ENCODE measurements around the gene SHBG.
"Not testable (repeated sequence)": the region's sequence is repeated elsewhere in the genome, so short reads cannot be mapped to it uniquely, and the experiment has no call there.

Gene SHBG

DNA sequence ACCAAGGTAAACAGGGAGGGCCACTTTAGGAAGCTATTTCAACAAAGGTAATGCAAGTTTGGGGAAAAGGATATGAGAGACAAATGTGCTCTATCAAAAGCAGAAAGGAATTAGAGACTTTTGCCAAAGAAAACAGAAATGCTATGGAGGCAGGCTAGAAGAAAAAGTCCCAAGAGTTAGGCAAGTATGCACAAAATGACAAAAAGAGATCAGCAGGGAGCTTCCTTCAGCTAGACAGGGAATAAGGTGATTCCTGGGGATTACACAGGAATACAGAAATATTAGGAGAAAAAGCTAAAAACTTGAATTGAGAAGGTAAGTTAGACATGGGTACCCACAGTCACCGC, 17.7 kb upstream of the SHBG start:
- DNase-seq (ENCODE audit: low read depth) = no peak

DNA sequence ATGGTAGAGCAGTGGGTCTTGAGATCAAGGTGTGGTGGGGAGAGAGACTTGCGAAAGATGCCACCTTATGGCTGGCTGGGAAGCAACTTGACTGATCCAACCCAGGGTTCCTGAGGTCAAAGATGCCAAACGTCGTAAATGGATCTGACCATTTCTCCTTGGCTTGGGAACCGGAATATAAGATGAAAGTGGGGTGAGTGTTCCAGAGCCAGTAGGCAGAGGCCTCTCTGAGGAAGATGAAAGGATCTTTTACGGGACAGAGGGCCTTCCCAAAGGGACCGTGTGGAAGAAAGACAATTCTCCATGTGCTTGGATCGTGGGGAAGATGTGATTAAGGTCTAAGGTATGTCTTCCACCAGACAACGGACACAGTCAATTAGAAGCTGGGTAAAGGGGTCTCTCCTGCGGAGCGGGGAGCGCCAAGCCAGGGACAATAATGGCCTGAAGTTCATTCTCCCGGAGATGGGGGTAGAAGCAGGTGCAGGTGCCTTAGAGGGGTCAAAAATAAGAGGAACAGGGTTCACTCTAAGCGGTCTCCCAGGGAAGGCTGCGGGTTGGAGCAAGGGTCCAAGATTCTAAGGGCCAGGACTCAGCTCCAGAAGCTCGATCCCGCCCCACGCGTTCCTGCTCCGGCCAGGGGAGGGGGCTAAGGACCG, 16.0 kb upstream of the SHBG start:
- DNase-seq (ENCODE audit: low read depth) = peak; percentile 14

DNA sequence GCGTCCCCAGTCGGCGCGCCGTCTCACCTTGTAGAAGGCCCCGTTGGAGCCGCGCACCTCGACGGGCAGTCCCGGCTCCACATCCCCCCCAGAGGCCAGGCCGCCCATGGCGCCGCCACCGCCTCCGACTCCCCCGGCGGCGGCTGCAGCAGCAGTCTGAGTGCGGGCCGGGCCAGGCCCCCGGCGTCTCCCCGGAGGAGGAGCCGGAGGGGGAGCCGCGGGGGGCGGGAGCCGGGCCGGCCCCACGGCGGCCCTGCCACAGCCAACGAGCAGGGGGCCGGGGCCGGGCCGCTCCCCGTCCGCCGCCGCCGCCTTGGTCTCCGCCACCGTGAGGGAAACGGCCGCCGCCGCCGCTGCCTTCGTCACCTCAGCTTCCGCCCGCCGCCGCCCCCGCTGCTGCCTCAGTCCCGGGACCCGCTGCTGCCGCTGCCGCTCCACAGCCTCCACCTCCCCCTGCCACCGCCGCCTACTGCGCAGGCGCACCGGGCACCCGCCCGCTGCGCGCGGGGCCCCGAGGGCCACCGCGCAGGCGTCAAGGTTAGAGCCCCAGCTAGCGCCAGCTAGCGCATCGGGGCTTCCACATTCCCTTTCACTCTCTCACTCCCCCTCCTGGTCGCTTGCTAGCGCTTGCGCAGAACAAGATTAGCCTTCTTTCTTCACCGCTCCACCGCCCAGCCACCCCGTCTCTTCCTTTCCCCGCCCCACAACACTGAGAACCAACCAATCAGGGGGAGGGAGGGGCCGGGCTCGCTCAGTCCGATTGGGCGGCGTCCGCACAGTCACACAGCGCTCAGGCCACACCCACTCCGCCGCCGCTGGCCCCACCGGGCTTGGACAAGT, 15.3 kb upstream of the SHBG start, which contains the start of gene FXR2:
FXR2 (minus strand) TSS at position 473 of the 840 bp plus-strand sequence; CDS start at position 108, 365 bp downstream.
- peak; percentile 100 for DNase-seq (ENCODE audit: low read depth)

DNA sequence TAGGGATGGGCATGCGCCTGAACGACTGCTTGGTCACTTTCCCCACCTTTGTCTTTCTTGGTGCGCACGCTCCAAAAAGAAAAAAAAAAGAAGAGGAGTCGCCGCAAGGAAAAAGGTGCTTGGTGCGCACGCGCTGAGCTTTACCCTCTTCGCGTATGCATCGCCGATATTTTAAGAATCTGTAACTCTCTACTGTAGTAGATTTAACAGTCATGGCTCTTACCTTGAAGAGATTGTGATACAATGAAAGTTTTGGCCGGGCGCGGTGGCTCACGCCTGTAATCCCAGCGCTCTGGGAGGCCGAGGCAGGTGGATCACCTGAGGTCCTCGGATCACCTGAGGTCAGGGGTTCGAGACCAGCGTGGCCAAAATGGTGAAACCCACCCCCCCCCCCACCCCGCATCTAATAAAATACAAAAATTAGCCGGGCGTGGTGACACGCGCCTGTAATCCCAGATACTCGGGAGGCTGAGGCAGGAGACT, 14.6 kb upstream of the SHBG start:
- no peak for DNase-seq (ENCODE audit: low read depth)

DNA sequence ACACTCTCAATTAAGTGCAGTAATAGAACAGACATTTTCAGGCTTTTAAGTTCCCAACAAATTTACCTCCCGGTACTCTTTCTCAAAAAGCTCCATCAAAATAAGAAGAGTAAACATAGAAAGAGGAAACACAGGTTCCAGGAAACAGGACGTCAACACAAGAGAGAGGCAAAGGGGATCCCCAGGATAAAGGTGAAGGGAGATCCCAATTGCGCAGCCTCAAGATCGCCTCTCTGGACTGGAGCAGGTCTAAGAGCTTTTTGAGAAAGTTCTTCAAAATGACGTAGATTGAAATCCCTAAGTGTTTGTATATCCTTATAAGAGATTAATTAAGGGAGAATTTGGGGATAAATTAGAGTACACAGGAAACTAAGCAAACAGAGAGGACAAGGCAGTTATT, 11.3 kb upstream of the SHBG start:
- DNase-seq (ENCODE audit: low read depth) = no peak

DNA sequence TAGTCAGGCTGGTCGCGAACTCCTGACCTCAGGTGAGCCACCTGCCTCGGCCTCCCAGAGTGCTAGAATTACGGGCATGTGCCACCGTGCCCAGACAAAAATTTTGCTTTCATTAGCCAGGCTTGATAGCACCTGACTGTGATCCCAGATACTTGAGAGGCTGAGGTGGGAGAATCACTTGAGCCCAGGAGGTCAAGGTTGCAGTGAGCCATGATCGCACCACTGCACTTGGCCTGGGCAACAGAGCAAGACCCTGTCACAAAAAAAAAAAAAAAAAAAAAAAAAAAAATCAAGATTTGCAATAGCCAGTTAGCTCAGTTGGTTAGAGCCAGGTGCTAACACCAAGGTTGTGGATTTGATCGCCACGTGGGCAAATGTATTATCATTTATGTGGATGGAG, 9.1 kb upstream of the SHBG start:
- DNase-seq (ENCODE audit: low read depth) = no peak

DNA sequence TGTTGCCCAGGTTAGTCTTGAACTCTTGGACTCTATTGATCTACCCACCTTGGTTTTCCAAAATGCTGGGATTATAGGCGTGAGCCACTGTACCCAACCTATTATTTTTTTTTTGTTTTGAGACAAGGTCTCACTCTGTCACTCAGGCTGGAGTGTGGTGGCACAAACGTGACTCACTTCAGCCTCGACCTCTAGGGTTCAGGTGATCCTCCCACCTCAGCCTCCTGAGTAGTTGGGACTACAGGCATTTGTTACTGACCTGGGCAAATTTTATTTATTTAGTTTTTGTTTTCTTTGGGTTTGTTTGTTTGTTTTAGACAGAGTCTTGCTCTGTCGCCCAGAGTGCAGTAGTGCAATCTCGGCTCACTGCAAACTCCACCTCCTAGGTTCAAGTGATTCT, 6.3 kb upstream of the SHBG start:
- no peak for DNase-seq (ENCODE audit: low read depth)

DNA sequence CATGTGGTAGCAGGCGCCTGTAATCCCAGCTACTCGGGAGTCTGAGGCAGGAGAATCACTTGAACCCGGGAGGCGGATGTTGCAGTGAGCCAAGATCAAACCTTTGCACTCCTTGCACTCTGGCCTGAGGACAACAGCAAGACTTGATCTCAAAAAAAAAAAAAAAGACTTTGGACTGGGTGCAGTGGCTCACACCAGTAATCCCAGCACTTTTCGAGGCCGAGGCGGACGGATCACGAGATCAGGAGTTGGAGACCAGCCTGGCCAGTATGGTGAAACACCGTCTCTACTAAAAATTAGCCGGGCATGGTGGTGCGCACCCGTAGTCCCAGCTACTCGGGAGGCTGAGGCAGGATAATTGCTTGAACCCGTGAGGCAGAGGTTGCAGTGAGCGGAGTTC, 4.2 kb upstream of the SHBG start:
- DNase-seq (ENCODE audit: low read depth) = not testable (repeated sequence)

DNA sequence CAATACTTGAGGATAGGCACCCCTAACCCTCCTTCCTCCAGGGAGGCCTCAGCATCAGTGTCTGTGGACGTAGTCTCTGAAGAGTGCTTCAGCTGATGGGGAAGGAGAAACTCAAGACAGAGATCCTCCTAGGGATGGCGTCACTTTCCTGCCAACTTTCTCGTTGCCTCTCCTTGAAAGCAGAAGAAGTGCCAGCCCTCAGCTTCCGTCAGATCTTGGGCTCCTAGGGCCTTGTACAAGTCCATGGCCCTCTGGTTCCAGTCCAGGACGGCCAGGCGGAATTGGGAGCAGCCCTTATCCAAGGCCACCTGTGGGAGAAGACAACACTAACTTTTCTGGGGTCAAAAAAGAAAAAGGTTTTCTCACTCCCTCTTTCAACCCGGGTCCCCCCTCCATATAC, 3.6 kb upstream of the SHBG start:
- no peak for DNase-seq (ENCODE audit: low read depth)

DNA sequence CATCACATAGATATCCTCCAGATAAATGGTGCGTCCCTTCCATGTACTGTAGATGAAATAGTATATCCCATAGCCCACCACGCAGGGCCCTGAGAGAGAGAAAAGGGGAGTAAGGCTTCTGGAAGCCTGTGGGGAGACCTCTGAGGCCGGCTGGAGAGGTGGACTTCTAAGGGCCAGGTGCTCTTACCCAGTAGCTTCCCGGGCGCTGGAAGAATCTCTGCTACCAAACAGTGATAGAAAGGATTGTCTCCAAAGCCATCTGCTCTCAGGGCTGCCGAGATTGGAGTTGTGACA, 3.0 kb upstream of the SHBG start:
- DNase-seq (ENCODE audit: low read depth) = peak; percentile 11

DNA sequence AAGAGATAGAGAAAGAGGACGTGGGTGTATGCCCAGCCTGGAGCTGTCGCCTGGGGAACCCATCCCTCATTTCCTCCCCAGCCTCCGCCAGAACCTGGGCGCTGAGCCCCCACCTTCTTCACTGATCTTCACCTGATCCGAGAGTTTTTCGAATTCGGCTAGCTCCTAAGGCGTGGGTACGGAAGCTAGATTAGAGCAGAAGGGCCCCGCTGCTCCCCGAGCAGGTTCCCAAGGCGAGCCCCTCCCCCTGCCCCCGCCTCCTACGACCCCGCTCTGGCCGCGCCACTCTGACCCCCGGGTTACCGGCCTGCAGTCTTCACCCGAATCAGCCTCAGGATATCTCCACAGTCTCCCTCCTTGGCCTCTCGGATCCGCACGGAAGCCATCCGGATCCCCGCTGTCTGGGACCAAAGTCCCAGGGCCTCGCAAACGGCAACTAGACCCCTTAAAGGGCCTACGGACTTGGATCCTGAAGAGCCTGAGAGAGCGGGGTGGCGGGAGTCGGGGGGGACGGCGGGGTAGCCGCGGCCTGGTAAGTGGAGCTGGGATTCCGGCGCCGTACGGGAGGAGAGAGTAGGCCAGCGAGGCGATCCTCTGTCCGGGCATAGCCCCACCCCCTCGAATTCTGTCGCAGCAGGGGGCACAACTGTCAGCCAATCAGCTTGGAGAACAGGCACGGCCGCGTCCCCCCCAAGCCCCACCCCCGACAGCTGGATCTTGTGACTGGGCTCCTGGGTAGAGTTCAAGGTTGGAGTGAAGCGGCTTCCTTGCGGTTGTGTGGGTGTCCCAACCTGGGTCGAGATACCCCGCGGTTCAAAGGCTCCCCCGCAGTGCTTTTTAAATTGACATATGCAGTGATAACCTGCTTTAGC, 2.4 kb upstream of the SHBG start, which contains the start of gene SAT2:
SAT2 (minus strand) TSS at position 572 of the 872 bp plus-strand sequence; CDS start at position 386, 186 bp downstream.
- peak; percentile 93 for DNase-seq (ENCODE audit: low read depth)

DNA sequence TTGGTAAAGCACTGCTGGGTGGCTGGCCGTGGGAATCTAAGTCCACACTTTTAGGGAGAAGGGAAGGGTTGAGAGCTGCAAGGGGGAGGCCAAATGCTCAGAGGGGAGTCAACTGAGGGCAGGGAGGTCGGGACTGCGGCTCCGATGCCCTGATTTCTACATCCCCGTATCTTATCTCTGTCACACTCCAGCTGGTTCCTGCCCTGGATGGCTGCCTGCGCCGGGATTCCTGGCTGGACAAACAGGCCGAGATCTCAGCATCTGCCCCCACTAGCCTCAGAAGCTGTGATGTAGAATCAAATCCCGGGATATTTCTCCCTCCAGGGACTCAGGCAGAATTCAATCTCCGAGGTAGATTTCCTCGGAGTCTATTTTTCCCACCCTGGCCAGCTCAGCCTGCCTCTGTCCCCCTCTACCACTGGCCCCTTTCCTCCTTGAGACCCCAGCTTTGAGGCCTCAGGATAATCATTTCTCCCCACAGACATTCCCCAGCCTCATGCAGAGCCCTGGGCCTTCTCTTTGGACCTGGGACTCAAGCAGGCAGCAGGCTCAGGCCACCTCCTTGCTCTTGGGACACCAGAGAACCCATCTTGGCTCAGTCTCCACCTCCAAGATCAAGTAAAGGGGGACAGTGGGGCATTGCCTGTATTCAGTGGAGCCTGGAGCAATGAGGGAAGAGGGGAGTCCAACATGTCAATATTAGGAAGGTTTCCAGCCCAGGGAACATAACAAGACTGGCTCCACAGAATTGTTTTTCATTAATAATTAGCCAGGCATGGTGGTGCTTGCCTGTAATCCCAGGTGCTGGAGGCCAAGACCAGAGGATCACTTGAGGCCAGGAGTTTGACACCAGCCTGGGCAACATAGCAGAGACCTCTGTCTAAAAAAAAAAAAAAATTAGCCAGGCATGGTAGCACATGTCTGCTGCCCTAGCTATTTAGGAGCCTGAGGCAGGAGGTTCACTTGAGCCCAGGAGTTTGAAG, 1.8 kb downstream of the SHBG start:
- DNase-seq (ENCODE audit: low read depth) = no peak

DNA sequence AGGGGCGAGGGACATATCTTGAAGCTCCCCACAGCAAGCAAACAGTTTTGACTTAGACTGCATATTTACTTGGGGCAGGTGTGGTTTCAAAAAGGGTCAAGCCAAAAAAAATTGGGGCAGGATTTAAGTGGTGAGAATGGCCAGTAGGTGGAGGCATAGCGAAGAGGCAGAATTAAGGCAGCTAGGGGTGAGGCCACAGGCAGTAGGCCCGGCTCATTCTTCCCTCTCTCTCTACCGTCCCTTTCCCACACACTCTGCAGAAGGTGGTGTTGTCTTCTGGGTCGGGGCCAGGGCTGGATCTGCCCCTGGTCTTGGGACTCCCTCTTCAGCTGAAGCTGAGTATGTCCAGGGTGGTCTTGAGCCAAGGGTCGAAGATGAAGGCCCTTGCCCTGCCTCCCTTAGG, 2.6 kb downstream of the SHBG start:
- peak; percentile 15 for DNase-seq (ENCODE audit: low read depth)

DNA sequence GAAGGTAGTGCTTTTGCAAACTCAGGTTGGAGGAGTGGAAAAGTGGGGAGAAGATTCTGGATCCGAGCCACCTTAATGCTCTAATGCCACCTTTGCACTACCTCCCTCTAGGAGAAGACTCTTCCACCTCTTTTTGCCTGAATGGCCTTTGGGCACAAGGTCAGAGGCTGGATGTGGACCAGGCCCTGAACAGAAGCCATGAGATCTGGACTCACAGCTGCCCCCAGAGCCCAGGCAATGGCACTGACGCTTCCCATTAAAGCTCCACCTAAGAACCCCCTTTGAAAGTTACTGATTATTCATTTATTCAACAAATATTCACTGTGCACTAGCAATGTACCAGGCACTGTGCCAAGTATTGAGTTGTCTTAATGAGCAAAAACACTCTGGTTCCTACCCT, 3.2 kb downstream of the SHBG start:
- no peak for DNase-seq (ENCODE audit: low read depth)

DNA sequence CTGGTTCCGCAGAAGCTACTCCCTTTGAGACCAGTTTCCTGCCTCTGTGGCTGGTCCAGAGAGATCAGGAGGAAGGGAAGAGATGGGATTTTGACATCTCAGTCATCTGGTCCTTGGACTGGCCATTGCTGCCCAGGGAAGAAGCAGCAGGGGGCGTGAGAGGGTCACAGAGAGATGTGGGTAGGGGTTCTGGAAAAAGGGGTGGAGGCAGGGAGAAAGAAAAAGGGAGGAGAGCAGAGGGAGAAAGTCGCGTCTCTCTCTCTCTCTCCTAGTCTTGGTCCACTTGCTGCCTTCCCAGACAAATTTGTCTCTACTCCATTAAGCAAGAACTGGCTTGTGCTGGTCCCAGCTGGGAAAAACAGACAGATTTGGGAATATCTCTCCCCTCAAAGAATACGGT, 4.4 kb downstream of the SHBG start:
- no peak for DNase-seq (ENCODE audit: low read depth)

DNA sequence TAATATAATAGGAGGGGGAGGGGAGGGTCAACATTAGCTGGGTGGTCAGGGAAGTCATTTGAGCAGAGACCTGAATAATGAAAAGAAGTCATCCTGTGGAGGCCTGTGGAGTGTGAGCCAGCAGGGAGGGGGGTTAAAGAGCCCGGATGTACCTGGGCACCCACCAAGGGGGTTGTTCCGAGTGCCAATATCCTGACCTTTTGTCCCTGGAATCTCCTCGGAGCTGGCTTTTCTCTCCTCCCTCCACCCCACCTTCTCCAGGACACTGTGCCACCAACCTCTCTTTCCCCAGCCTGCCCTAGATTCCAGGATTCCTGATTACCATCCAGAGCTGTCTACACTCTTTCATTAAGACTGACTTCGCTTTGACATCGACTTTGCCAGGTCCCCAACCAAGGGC, 6.2 kb downstream of the SHBG start:
- no peak for DNase-seq (ENCODE audit: low read depth)

DNA sequence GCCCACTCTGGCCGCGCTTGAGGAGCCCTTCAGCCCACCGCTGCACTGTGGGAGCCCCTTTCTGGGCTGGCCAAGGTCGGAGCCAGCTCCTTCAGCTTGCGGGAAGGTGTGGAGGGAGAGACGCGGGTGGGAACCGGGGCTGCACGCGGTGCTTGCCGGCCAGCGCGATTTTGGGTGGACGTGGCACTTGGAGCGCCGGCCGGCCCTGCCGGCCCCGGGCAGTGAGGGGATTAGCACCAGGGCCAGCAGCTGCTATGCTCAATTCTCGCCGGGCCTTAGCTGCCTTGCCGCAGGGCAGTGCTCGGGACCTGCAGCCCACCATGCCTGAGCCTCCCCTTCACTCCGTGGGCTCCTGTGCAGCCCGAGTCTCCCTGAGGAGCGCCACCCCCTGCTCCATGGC, 10.8 kb downstream of the SHBG start:
- no peak for DNase-seq (ENCODE audit: low read depth)

DNA sequence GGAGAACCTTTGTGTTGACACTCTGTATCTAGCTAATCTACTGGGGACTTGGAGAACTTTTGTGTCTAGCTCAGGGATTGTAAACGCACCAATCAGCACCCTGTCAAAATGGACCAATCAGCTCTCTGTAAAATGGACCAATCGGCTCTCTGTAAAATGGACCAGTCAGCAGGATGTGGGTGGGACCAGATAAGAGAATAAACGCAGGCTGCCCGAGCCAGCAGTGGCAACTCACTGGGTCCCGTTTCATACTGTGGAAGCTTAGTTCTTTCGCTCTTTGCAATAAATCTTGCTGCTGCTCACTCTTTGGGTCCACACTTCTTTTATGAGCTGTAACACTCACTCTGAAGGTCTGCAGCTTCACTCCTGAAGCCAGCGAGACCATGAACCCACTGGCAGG, 11.7 kb downstream of the SHBG start:
- not testable (repeated sequence) for DNase-seq (ENCODE audit: low read depth)

DNA sequence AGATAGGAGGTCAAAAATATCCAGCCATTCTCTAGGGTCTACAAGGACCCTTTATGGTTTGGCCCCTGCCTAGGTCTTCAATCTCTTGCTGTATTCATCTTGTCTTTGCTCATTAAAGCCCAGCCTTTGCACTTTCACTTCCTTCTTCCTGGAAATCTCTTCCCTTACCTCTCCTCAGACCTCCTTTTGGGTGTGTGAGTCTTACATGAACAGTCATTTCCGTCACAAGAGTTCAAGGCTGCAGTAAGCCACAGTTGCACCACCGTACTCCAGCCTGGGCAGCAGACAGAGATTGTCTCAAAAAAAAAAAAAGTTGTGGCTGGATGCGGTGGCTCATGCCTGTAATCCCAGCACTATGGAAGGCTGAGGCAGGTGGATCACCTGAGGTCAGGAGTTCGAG, 14.8 kb downstream of the SHBG start:
- DNase-seq (ENCODE audit: low read depth) = no peak

DNA sequence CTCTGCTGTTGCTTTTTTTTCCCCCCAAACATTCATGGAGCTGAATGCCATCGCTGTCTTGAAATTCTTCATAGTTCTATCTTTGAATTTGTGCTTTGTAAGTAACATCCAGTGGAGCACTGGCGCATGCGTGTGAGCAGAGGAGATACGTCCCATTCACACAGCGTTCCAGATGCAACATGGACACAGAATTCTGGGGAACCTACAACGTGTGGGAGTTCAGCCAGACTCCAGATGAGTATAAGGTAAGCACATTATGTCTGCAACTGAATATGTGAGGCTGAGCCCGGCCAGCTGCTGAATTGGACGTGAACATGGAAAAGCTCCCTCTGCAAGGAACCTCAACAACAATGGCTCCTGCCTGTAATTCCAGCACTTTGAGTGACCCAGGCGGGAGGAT, 16.5 kb downstream of the SHBG start:
- DNase-seq (ENCODE audit: low read depth) = no peak

DNA sequence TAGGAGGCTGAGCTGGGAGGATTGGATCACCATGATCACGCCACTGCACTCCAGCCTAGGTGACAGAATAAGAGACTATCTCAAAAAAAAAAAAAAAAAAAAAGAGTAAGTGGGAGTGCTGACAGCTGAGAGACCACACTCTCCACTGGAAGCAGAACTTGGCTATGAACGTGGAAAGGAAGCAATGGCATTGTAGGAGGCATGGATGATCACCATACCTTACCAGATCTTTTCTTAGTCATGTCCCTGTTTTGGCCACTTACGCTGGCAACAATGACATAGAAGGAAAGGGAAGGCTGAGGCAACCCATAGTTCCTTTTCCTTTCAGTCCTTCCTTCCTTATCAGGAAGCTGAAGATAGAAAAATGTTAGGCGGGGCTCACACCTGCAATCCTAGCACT, 17.1 kb downstream of the SHBG start:
- no peak for DNase-seq (ENCODE audit: low read depth)
